OCI-LY1 (cell line): ENCODE data around the gene MRAS.
"Not testable (repeated sequence)": the region's sequence is repeated elsewhere in the genome, so short reads cannot be mapped to it uniquely, and the experiment has no call there.

ENCODE experiments used
- H2AFZ ChIP-seq: fragments of 200-600 bp; sonication (generic), shearing (Covaris generic); 2 replicates; pipeline ENCODE4 v1.6.0; 2014; ENCODE audit warnings: antibody characterized with exemption, mild to moderate bottlenecking, low read length
- H3F3A ChIP-seq: fragments of 200-600 bp; sonication (generic), shearing (Covaris generic); 2 replicates; pipeline ENCODE4 v1.6.0; 2014; ENCODE audit warnings: mild to moderate bottlenecking, antibody characterized with exemption, low read length, moderate library complexity; ENCODE audit not compliant: insufficient read depth
- H3K27ac ChIP-seq: fragments of 200-600 bp; sonication (generic); 2 replicates; pipeline ENCODE4 v1.5.1; 2014; ENCODE audit warnings: low read length, mixed run types, mild to moderate bottlenecking, low read depth; ENCODE audit not compliant: poor library complexity, severe bottlenecking
- H3K27me3 ChIP-seq: fragments of 200-600 bp; sonication (generic); 2 replicates; pipeline ENCODE4 v1.6.0; 2014; ENCODE audit warnings: antibody characterized with exemption, mild to moderate bottlenecking, low read length, moderate library complexity; ENCODE audit not compliant: insufficient read depth
- H3K36me3 ChIP-seq: fragments of 200-600 bp; sonication (generic); 2 replicates; pipeline ENCODE4 v1.6.1; 2014; ENCODE audit warnings: mild to moderate bottlenecking, antibody characterized with exemption, low read length, moderate library complexity, mixed read lengths; ENCODE audit not compliant: insufficient read depth
- H3K4me1 ChIP-seq: fragments of 200-600 bp; sonication (generic); 2 replicates; pipeline ENCODE4 v1.5.1; 2014; ENCODE audit warnings: mild to moderate bottlenecking, low read length, moderate library complexity; ENCODE audit not compliant: insufficient read depth, severe bottlenecking
- H3K4me2 ChIP-seq: fragments of 200-600 bp; sonication (generic), shearing (Covaris generic); 2 replicates; pipeline ENCODE4 v1.6.1; 2014; ENCODE audit warnings: low read length
- H3K4me3 ChIP-seq: fragments of 200-600 bp; sonication (generic); 2 replicates; pipeline ENCODE4 v1.5.1; 2014; ENCODE audit warnings: low read length, low read depth, mild to moderate bottlenecking, mixed read lengths; ENCODE audit not compliant: poor library complexity, severe bottlenecking
- H3K79me2 ChIP-seq: fragments of 200-600 bp; shearing (Covaris generic); 2 replicates; pipeline ENCODE4 v1.6.1; 2016; ENCODE audit warnings: mixed run types, low read length, mixed read lengths; ENCODE audit not compliant: insufficient read depth
- H3K9ac ChIP-seq: fragments of 200-600 bp; sonication (generic), shearing (Covaris generic); 2 replicates; pipeline ENCODE4 v1.6.1; 2014; ENCODE audit warnings: mild to moderate bottlenecking, low read length, mixed read lengths
- H3K9me2 ChIP-seq: fragments of 200-600 bp; sonication (generic), shearing (Covaris generic); 2 replicates; pipeline ENCODE4 v1.6.1; 2014; ENCODE audit warnings: low read depth, mild to moderate bottlenecking, low read length, mixed read lengths
- H3K9me3 ChIP-seq: fragments of 200-600 bp; shearing (Covaris generic); 2 replicates; pipeline ENCODE4 v1.6.1; 2014; ENCODE audit warnings: low read length, mixed read lengths
- H4K20me1 ChIP-seq: fragments of 200-600 bp; sonication (generic), shearing (Covaris generic); 2 replicates; pipeline ENCODE4 v1.6.0; 2016; ENCODE audit warnings: mild to moderate bottlenecking, low read length; ENCODE audit not compliant: insufficient read depth
- CTCF ChIP-seq: fragments of 200-600 bp; sonication (generic), shearing (Covaris generic); IDR thresholded peaks from 2 replicates; pipeline ENCODE4 v1.5.1; 2017; ENCODE audit warnings: mild to moderate bottlenecking, antibody characterized with exemption, low read length, moderate library complexity, mixed read lengths
- EZH2 ChIP-seq: fragments of 200-600 bp; sonication (generic), shearing (Covaris generic); IDR thresholded peaks from 2 replicates; pipeline ENCODE4 v1.8.0; 2017; ENCODE audit warnings: borderline replicate concordance, mixed run types, mild to moderate bottlenecking, antibody characterized with exemption, low read length, moderate library complexity, mixed read lengths

The MRAS gene

GRCh38 chr3:138450704-138451424, 102.5 kb downstream of the MRAS start:
- Histone ChIP-seq H3K9me2 (no peaks in the 10 kb centered on the region), H3K4me2 (no peak overlapping the region), H3K9me3 (no peaks in the 10 kb centered on the region), H4K20me1 (no peaks in the 10 kb centered on the region), H3K27me3 (no peaks in the 10 kb centered on the region), H3K4me3 (no peak overlapping the region), H3K27ac (no peak overlapping the region), H3K79me2 (no peaks in the 10 kb centered on the region), H3F3A (no peaks in the 10 kb centered on the region), H3K9ac (no peak overlapping the region), H3K4me1 (no peaks in the 10 kb centered on the region), H2AFZ (no peak overlapping the region), H3K36me3 (no peaks in the 10 kb centered on the region)
- TF ChIP-seq CTCF (no peak), EZH2 (no peak)

- Histone ChIP-seq H3K36me3 (no peaks in the 10 kb centered on the region), H3K79me2 (no peaks in the 10 kb centered on the region), H4K20me1 (no peaks in the 10 kb centered on the region), H3K9ac (no peak overlapping the region), H3K4me1 (no peaks in the 10 kb centered on the region), H3K4me3 (no peak overlapping the region), H3K4me2 (no peak overlapping the region), H3K9me3 (no peaks in the 10 kb centered on the region), H3K9me2 (no peaks in the 10 kb centered on the region), H2AFZ (no peak overlapping the region), H3K27ac (no peak overlapping the region), H3K27me3 (no peaks in the 10 kb centered on the region), H3F3A (no peaks in the 10 kb centered on the region)
- no peak for TF ChIP-seq EZH2
- no peak for TF ChIP-seq CTCF
Observed at GRCh38 chr3:138451595-138452162, 103.3 kb downstream of the MRAS start.

GRCh38 chr3:138452436-138452835, 104.1 kb downstream of the MRAS start:
- no peak overlapping the region for H2AFZ ChIP-seq

DNA sequence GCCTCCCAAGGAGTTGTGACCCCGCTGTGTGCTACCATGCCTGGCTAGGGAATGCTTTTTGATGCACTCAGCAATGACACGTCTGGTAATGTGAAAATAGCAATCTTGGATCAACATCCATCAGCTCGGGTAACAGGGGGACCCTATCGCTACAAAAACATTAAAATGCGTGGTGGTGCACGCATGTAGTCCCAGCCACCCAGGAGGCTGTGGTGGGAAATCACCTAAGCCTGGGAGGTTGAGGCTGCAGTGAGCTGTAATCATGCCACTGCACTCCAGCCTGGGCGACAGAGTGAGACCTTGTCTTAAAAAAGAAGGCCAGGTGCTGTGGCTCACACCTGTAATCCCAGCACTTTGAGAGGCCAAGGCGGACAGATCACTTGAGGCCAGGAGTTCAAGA, 105.6 kb downstream of the MRAS start:
- H3F3A ChIP-seq, H3K9ac ChIP-seq, H3K9me2 ChIP-seq, H3K79me2 ChIP-seq, H3K27me3 ChIP-seq, H3K4me2 ChIP-seq, H3K4me3 ChIP-seq, H2AFZ ChIP-seq, H3K36me3 ChIP-seq, H3K27ac ChIP-seq, H4K20me1 ChIP-seq, H3K9me3 ChIP-seq, H3K4me1 ChIP-seq: not testable (repeated sequence)

More at GRCh38 chr3:138452436-138452835, 104.1 kb downstream of the MRAS start:
- H3K27me3 ChIP-seq = no peaks in the 10 kb centered on the region
- H3K36me3 ChIP-seq = no peaks in the 10 kb centered on the region
- no peaks in the 10 kb centered on the region for H4K20me1 ChIP-seq
- no peak for TF ChIP-seq EZH2
- no peak for TF ChIP-seq CTCF
- no peaks in the 10 kb centered on the region for H3K79me2 ChIP-seq
- H3K4me2 ChIP-seq = no peak overlapping the region
- H3K9ac ChIP-seq = no peak overlapping the region
- H3K9me3 ChIP-seq = no peaks in the 10 kb centered on the region
- H3K4me1 ChIP-seq = no peaks in the 10 kb centered on the region
- no peak overlapping the region for H3K27ac ChIP-seq
- H3K4me3 ChIP-seq = no peak overlapping the region
- no peaks in the 10 kb centered on the region for H3F3A ChIP-seq
- H3K9me2 ChIP-seq = no peaks in the 10 kb centered on the region
